ENCODE data around the gene EEF1A2.

EEF1A2 gene

DNA sequence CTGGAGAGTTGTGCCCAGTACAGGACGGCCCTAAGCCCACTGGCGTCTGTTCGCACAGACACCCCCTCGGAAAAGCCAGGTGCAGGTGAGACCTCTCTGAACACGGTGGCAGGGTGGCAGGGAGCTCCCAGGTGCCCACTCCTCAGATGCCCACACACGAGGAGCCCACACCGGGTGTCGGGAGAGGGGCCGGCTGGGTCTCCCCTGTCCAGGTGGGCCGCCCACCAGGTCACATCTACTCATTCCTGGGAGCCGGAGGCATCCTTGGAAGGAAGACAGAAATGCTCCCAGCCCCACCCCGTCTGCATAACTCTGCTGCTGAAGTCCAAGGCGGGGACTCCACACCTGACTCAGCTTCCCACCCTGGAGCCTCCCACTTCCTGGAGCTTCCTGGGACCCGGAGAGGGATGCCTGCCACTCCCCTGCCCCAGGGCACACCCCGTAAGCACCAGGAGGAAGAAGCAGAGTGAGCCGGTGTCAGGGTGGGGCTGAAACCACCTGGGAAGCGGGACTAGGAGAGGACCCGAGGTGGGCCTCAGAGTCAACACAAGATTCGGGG is 46.2 kb upstream of the EEF1A2 start:
- H3K4me3 ChIP-seq (ENCODE audit: low read length) = no peak overlapping the region
- TF ChIP-seq, protein P1, sequence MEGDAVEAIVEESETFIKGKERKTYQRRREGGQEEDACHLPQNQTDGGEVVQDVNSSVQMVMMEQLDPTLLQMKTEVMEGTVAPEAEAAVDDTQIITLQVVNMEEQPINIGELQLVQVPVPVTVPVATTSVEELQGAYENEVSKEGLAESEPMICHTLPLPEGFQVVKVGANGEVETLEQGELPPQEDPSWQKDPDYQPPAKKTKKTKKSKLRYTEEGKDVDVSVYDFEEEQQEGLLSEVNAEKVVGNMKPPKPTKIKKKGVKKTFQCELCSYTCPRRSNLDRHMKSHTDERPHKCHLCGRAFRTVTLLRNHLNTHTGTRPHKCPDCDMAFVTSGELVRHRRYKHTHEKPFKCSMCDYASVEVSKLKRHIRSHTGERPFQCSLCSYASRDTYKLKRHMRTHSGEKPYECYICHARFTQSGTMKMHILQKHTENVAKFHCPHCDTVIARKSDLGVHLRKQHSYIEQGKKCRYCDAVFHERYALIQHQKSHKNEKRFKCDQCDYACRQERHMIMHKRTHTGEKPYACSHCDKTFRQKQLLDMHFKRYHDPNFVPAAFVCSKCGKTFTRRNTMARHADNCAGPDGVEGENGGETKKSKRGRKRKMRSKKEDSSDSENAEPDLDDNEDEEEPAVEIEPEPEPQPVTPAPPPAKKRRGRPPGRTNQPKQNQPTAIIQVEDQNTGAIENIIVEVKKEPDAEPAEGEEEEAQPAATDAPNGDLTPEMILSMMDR (conservative IDR thresholded peaks at IDR 0.05; ENCODE audit: low read length) = no peak
- no peak for DNase-seq (ENCODE audit: low read depth)

DNA sequence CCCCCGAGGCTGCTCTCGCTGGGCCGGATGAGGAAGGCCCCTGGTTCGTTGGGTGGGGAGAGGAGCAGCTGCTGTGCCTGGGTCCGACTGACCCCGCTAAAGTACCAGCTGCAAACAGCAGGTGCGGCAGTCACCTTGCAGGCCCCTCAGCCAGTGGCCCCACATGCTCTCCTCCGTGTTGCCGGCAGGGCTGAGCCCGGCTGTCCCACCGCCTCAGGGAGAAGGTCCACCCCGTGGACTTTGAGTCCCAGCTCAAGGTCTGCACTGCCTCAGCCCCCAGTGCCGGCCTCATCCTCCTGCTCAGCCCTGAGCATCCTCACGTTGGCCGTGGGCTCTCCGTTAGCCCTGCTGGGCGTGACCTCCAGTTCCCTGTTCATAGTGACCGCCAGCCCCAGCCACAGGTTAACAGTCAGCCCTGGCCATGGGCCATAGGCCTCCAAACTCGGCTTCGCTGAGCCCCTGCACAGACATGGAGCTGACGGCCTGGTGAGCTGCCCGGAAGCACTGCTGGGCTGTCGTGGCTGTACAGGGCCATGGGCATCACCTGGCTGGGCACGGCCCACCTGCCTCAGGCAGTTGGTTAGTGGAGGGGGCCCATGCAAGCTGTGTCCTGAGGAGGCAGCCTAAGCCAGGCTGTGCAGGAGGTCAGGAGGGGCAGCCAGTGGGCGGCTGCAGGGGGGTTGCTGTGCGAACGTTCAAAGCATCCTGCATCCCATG is 45.5 kb upstream of the EEF1A2 start:
- DNase-seq (ENCODE audit: low read depth) = no peak
- H3K4me3 ChIP-seq (ENCODE audit: low read length) = no peak overlapping the region
- TF ChIP-seq, protein P1 (conservative IDR thresholded peaks at IDR 0.05; ENCODE audit: low read length) = no peak

DNA sequence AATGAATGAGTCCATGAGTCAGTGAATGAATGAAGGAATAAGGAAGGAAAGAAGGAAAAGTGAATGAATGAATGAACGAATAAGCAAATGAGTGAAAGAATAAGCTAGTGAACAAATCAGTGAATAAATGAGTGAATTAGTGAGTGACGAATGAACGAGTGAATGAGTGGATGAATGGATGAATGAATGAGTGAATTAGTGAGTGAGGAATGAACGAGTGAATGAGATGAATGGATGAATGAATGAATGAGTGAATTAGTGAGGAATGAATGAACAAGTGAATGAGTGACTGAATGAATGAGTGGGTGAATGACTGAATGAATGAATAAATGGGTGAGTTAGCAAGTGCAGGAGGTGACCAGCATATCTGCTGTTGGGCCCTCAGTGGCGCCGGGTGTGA is 44.9 kb upstream of the EEF1A2 start:
- TF ChIP-seq, protein P1 (conservative IDR thresholded peaks at IDR 0.05; ENCODE audit: low read length) = no peak
- DNase-seq (ENCODE audit: low read depth) = no peak
- no peak overlapping the region for H3K4me3 ChIP-seq (ENCODE audit: low read length)

DNA sequence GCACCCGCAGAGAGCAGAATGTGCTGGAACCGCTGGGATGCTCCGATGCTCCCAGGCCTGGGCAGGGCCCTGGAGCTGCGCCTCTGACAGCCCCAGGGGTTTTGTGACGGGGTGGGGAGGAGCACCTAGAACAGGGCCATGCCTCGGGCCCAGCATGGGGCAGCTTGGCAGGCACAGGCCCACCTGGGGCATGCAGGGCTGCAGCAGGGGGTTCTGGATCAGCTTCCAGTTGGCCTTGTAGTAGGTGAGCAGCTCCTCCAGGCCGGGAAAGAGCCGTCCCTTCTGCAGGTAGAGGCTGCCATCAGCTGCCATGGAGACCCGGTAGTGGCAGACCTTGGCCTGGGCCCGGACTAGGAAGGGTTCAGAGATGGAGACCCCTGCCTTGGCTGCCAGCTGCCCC is 44.2 kb upstream of the EEF1A2 start:
- H3K4me3 ChIP-seq (ENCODE audit: low read length) = no peak overlapping the region
- TF ChIP-seq, protein P1 (conservative IDR thresholded peaks at IDR 0.05; ENCODE audit: low read length) = no peak
- no peak for DNase-seq (ENCODE audit: low read depth)

DNA sequence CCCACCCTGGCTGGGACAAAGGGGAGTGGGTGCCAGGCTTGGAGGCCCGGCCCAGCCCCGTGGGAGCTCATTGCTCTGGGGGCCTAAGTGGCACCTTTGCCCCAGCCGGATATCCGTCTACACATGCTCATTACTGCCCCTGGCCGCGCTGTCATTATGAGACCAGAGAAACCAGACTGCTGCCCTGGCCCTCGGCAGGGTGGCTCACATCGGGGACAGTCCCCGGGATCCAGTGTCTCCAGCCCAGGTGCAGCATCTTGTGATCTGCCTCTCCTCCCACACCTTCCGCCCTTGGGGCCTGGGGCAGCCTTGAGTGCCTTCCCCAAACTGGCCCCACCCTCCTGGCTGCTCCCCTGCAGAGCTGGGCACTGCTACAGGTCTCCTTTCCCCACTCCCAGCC is 43.8 kb upstream of the EEF1A2 start:
- no peak overlapping the region for H3K4me3 ChIP-seq (ENCODE audit: low read length)
- TF ChIP-seq, protein P1 (conservative IDR thresholded peaks at IDR 0.05; ENCODE audit: low read length) = no peak
- DNase-seq (ENCODE audit: low read depth) = no peak

DNA sequence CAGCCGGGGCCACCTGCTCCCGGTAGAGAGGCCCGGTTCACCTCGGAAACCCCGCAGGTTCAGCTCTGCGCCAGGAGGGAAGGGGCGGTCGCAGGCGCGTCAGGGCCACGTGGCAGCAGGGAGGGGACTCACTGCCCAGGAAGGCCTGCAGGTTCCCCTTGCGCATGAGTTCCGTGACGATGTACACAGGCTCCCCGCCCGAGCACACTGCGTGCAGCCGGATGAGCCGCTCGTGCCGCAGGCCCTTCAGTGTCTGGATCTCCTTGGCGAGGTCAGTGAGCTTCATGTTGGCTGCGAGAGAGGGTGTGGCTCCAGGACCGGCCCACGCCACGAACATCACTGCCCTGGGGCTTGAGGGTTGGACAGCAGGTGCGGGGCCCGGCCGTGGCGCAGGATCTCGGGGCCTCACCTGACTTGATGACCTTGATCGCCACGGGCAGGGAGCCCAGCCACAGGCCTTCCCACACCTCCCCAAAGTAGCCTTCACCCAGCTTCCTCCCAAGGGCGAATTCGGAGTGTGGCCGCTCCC is 43.2 kb upstream of the EEF1A2 start:
- no peak overlapping the region for H3K4me3 ChIP-seq (ENCODE audit: low read length)
- TF ChIP-seq, protein P1 (conservative IDR thresholded peaks at IDR 0.05; ENCODE audit: low read length) = no peak
- DNase-seq (ENCODE audit: low read depth) = no peak

DNA sequence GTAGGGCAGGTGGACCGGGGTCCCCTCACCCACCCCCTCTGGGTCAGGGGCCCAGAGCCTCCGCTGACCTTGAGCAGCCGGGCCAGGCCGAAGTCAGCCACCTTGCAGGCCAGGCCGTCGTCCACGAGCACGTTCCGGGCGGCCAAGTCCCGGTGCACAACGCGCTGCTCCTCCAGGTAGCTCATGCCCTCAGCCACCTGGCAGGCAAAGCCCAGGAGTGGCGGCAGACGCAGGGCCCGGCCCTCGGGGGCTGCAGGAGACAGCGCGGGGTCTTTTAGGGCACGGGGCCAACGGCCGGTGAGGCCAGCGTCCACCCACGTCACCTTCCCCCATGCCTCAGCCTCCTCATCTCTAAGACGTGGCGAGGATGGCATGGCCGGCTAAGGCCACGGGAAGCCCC is 42.5 kb upstream of the EEF1A2 start:
- no peak for DNase-seq (ENCODE audit: low read depth)
- H3K4me3 ChIP-seq (ENCODE audit: low read length) = no peak overlapping the region
- TF ChIP-seq, protein P1 (conservative IDR thresholded peaks at IDR 0.05; ENCODE audit: low read length) = no peak
